A673 (cell line): Measurements from ENCODE around the gene NTF3.

Experiments
- CTCF ChIP-seq: fragments of 300-800, 200-600 bp; sonication (generic); conservative IDR thresholded peaks from 2 replicates; pipeline ENCODE4 v1.5.1; 2017; ENCODE audit warnings: low read depth, mild to moderate bottlenecking, antibody characterized with exemption, low read length, moderate library complexity, mixed read lengths
- EZH2 ChIP-seq: fragments of 200-600 bp; sonication (generic); IDR thresholded peaks from 2 replicates; pipeline ENCODE4 v1.6.1; 2017; ENCODE audit warnings: borderline replicate concordance, low read depth, mild to moderate bottlenecking, mixed read lengths, antibody characterized with exemption, low read length; ENCODE audit not compliant: poor library complexity, severe bottlenecking

DNA sequence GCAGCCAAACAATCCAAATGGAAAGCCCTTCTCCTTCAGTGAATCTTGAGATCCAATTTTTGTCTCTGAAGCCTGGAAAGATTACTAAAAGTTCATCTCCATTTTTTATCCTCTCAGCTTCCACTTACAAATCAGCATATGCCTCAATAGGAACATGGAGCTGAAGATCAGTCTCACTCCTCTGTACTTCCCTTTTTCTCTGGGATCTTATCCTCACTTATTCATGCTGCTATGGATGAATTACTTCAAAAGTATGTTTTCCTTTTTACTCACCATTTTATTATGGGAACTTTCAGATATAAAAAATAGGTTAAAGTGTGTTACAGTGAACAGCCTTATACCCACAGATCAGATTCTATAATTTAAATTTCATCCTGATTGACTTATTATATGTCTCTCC, 14.4 kb upstream of the NTF3 start:
- TF ChIP-seq CTCF (no peak), EZH2 (no peak)
